A549 (cell line): ENCODE measurements around the gene LDLRAD1.

Experiments used
- CHD2 ChIP-seq: fragments of 150-350 bp; IDR thresholded peaks from 2 replicates; pipeline ENCODE4 v1.6.1; 2014; ENCODE audit warnings: low read length; ENCODE audit not compliant: partially characterized antibody
- CHD4 ChIP-seq: fragments of 200-600 bp; sonication (generic); IDR thresholded peaks from 2 replicates; pipeline ENCODE4 v1.6.1; 2016; ENCODE audit warnings: antibody characterized with exemption, mild to moderate bottlenecking, borderline replicate concordance
- ESRRA ChIP-seq: fragments of 150-350 bp; IDR thresholded peaks from 2 replicates; pipeline ENCODE4 v1.6.1; 2014; ENCODE audit warnings: mild to moderate bottlenecking, low read length, borderline replicate concordance
- JUN ChIP-seq, 2 experiments: fragments of >200 bp; sonication (Bioruptor Twin); formaldehyde crosslinking; IDR thresholded peaks; 2 replicates in 1 of 2; 3 replicates in 1 of 2; pipeline ENCODE4 v1.6.1; 2016 to 2017
- KDM1A ChIP-seq: fragments of 200-600 bp; sonication (generic); IDR thresholded peaks from 2 replicates; pipeline ENCODE4 v1.6.1; 2016; ENCODE audit warnings: low read depth, mild to moderate bottlenecking
- RAD21 ChIP-seq, 2 experiments: fragments of >200 bp in 1 of 2; sonication (Bioruptor Twin) in 1 of 2; formaldehyde crosslinking in 1 of 2; IDR thresholded peaks in 1 of 2; conservative IDR thresholded peaks in 1 of 2; 2 replicates in 1 of 2; 3 replicates in 1 of 2; pipeline ENCODE4 v1.6.1; 2012 to 2018; ENCODE audit warnings: inconsistent platforms in 1 of 2
- SMC3 ChIP-seq: fragments of >200 bp; sonication (Bioruptor Twin); formaldehyde crosslinking; IDR thresholded peaks from 3 replicates; pipeline ENCODE4 v1.6.1; 2018; ENCODE audit warnings: inconsistent platforms
- TF ChIP-seq, protein P1 (sequence below): fragments of >200 bp; sonication (Bioruptor Twin); formaldehyde crosslinking; IDR thresholded peaks from 3 replicates; pipeline ENCODE4 v1.5.1; 2016

DNA sequence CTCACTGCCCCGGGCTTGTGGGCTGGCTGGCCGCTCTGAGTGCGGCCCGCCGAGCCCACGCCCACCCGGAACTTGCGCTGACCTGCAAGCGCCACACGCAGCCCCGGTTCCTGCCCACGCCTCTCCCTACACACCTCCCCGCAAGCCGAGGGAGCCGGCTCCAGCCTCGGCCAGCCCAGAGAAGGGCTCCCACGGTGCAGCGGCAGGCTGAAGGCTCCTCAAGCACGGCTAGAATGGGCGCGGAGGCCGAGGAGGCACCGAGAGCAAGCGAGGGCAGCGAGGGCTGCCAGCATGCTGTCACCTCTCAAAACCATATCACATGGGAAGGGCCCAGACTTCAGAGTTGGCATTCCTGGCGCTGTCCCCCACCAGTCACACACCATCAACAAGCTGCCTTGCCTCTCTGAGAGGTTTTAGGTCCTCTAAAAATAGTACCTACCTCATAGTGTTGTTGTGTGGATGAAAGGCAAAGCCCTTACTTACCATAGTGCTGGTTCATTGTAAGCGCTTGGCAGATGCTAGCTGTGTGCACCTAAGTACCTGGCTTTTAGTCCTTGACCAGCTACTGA is 13.4 kb downstream of the LDLRAD1 start:
- TF ChIP-seq, protein P1, sequence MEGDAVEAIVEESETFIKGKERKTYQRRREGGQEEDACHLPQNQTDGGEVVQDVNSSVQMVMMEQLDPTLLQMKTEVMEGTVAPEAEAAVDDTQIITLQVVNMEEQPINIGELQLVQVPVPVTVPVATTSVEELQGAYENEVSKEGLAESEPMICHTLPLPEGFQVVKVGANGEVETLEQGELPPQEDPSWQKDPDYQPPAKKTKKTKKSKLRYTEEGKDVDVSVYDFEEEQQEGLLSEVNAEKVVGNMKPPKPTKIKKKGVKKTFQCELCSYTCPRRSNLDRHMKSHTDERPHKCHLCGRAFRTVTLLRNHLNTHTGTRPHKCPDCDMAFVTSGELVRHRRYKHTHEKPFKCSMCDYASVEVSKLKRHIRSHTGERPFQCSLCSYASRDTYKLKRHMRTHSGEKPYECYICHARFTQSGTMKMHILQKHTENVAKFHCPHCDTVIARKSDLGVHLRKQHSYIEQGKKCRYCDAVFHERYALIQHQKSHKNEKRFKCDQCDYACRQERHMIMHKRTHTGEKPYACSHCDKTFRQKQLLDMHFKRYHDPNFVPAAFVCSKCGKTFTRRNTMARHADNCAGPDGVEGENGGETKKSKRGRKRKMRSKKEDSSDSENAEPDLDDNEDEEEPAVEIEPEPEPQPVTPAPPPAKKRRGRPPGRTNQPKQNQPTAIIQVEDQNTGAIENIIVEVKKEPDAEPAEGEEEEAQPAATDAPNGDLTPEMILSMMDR, result no peak
- no peak for TF ChIP-seq JUN (IDR thresholded peaks at IDR 0.05)
- no peak for TF ChIP-seq CHD4
- no peak for TF ChIP-seq SMC3
- no peak for TF ChIP-seq KDM1A
- no peak for TF ChIP-seq ESRRA
- no peak for TF ChIP-seq CHD2
- TF ChIP-seq RAD21 (conservative IDR thresholded peaks at IDR 0.05 in 1 of 2, IDR thresholded peaks at IDR 0.05 in 1 of 2), result no peak
